Measurements from ENCODE around the gene VWF. TPM values are rescaled to one million over a fixed set of nuclear protein-coding genes. Genes with fewer than 3 reads are reported as not detected.

VWF gene
- total RNA-seq, 2 donors from 2014 or later: 248 to 476 TPM

DNA sequence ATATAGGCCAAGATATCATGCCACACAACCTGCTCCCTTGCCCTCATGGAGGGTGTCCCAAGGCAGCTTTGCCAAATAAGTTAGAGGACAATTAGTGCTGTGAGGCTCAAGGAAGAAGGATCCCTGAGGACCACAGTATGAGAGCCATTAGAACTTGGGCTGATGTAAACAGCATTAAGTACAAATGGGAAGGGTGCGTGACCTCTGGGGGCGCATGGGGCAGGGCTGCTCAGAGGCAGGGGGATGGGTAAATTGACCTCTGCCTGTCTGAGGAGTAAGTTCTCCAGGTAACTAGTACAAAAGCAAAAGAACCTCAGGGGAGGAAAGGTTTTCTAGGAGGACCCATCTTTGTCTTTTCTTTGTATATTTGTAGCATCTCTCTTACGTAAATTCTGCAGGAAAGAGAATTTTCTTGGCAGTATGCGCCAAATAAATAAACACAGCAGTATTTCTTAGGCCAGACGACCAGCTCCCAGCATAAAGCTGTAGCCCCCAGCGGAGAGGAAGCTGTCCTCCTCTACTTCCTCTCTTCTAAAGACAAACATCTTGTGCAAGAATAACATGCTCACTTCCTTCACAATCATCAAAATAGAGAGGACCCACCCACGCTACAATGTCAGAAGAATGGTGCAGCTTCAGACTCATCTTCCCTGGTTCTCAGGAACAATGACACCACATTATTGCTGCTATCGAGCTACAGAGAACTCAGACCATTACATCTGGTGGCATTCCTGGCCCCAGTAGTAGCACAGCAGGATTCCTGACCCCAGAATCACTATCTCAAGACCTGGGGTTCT is 16.4 kb upstream of the VWF start:
- Histone ChIP-seq H3K27ac (ENCODE audit: low read depth, low read length) (no peak overlapping the region), H3K9me3 (ENCODE audit: control insufficient read depth, low read length) (no peaks in the 10 kb centered on the region), H3K36me3 (ENCODE audit: control insufficient read depth, insufficient read depth, low read length) (no peaks in the 10 kb centered on the region), H3K4me3 (ENCODE audit: low read length) (no peak overlapping the region), H3K27me3 (ENCODE audit: control insufficient read depth, insufficient read depth, low read length, poor library complexity, severe bottlenecking) (no peaks in the 10 kb centered on the region), H3K4me1 (ENCODE audit: control insufficient read depth, insufficient read depth, low read length) (no peaks in the 10 kb centered on the region), H3K9ac (ENCODE audit: extremely low read depth, low read length, poor library complexity, severe bottlenecking) (no peak overlapping the region)
- TF ChIP-seq, protein P1, sequence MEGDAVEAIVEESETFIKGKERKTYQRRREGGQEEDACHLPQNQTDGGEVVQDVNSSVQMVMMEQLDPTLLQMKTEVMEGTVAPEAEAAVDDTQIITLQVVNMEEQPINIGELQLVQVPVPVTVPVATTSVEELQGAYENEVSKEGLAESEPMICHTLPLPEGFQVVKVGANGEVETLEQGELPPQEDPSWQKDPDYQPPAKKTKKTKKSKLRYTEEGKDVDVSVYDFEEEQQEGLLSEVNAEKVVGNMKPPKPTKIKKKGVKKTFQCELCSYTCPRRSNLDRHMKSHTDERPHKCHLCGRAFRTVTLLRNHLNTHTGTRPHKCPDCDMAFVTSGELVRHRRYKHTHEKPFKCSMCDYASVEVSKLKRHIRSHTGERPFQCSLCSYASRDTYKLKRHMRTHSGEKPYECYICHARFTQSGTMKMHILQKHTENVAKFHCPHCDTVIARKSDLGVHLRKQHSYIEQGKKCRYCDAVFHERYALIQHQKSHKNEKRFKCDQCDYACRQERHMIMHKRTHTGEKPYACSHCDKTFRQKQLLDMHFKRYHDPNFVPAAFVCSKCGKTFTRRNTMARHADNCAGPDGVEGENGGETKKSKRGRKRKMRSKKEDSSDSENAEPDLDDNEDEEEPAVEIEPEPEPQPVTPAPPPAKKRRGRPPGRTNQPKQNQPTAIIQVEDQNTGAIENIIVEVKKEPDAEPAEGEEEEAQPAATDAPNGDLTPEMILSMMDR (conservative IDR thresholded peaks at IDR 0.05): peak; percentile 21
- peaks cover 10% of the 10 kb centered on the region for H3K4me1 Mint-ChIP-seq
- no peak overlapping the region for H3K27ac Mint-ChIP-seq
- DNase-seq: no peak
- peaks cover 7% of the 10 kb centered on the region for H3K27me3 Mint-ChIP-seq (ENCODE audit: insufficient read depth)
- no peak overlapping the region for H3K4me3 Mint-ChIP-seq
- no peaks in the 10 kb centered on the region for H3K36me3 Mint-ChIP-seq (ENCODE audit: low read depth)
- 86 to 92% methylated on average over 7 to 8 of the region's 8 CpGs for WGBS, 2 experiments (ENCODE audit: insufficient coverage in 1 of 2, insufficient read length in 1 of 2)
- H3K9me3 Mint-ChIP-seq: peaks cover 29% of the 10 kb centered on the region

DNA sequence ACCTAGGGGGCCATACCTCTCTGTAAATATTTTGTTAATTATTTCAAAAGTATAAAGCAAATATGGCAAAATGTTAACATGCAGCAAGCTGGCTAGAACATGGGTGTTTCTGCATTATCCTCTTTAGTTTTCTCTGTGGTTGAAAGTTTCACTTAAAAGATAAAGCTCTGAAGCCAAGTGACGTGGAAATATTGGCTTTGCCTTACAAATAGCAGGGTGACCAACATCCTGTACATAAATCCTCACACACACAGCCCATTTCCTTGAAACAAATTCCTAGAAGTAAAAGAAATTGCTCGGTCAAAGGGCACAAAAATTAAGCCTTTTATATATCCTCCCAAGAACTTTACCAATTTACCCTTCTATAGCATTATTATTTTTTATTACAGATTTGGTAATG is 10.6 kb upstream of the VWF start:
- Histone ChIP-seq H3K4me3 (ENCODE audit: low read length) (no peak overlapping the region), H3K36me3 (ENCODE audit: control insufficient read depth, insufficient read depth, low read length) (no peaks in the 10 kb centered on the region), H3K4me1 (ENCODE audit: control insufficient read depth, insufficient read depth, low read length) (no peaks in the 10 kb centered on the region), H3K9me3 (ENCODE audit: control insufficient read depth, low read length) (peaks cover 12% of the 10 kb centered on the region), H3K27me3 (ENCODE audit: control insufficient read depth, insufficient read depth, low read length, poor library complexity, severe bottlenecking) (no peaks in the 10 kb centered on the region), H3K9ac (ENCODE audit: extremely low read depth, low read length, poor library complexity, severe bottlenecking) (no peak overlapping the region), H3K27ac (ENCODE audit: low read depth, low read length) (no peak overlapping the region)
- Mint-ChIP-seq H3K9me3 (peaks cover 34% of the 10 kb centered on the region), H3K27me3 (ENCODE audit: insufficient read depth) (peaks cover 3% of the 10 kb centered on the region), H3K4me1 (no peaks in the 10 kb centered on the region), H3K27ac (no peak overlapping the region), H3K36me3 (ENCODE audit: low read depth) (peaks cover 2% of the 10 kb centered on the region), H3K4me3 (no peak overlapping the region)
- DNase-seq: no peak
- TF ChIP-seq, protein P1 (conservative IDR thresholded peaks at IDR 0.05): no peak
- 94% methylated on average over 2 of the region's 2 CpGs; no CpG with 5 or more reads in 1 of the 2 experiments for WGBS, 2 experiments (ENCODE audit: insufficient coverage in 1 of 2, insufficient read length in 1 of 2)

DNA sequence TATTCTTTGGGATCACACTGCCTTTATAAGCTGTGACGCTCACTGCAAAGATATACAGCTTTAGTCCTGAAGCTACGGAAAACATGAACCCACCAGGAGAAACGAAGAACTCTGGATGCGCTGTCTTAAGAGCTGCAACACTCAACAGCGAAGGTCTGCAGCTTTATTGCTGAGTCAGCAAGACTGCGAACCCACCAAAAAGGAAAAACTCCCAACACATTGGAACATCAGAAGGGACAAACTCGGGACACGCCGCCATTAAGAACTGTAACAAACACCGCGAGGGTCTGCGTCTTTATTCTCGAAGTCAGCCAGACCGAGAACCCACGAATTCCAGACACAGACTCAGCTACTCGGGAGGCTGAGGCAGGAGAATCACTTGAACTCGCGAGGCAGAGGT is 9.2 kb upstream of the VWF start:
- Mint-ChIP-seq H3K27ac (no peak overlapping the region), H3K9me3 (peaks cover 34% of the 10 kb centered on the region), H3K36me3 (ENCODE audit: low read depth) (peaks cover 2% of the 10 kb centered on the region), H3K4me3 (no peak overlapping the region), H3K27me3 (ENCODE audit: insufficient read depth) (peaks cover 3% of the 10 kb centered on the region), H3K4me1 (no peaks in the 10 kb centered on the region)
- no peaks in the 10 kb centered on the region for H3K36me3 ChIP-seq (ENCODE audit: control insufficient read depth, insufficient read depth, low read length)
- TF ChIP-seq, protein P1 (conservative IDR thresholded peaks at IDR 0.05): no peak
- DNase-seq: peak; percentile 33
- H3K9ac ChIP-seq (ENCODE audit: extremely low read depth, low read length, poor library complexity, severe bottlenecking): no peak overlapping the region
- no peak overlapping the region for H3K27ac ChIP-seq (ENCODE audit: low read depth, low read length)
- 92% methylated on average over 17 to 18 of the region's 18 CpGs for WGBS, 2 experiments (ENCODE audit: insufficient coverage in 1 of 2, insufficient read length in 1 of 2)
- no peak overlapping the region for H3K4me3 ChIP-seq (ENCODE audit: low read length)
- peaks cover 12% of the 10 kb centered on the region for H3K9me3 ChIP-seq (ENCODE audit: control insufficient read depth, low read length)
- H3K27me3 ChIP-seq (ENCODE audit: control insufficient read depth, insufficient read depth, low read length, poor library complexity, severe bottlenecking): no peaks in the 10 kb centered on the region
- H3K4me1 ChIP-seq (ENCODE audit: control insufficient read depth, insufficient read depth, low read length): no peaks in the 10 kb centered on the region
